ENCODE data around the gene LENG9. TPM values are rescaled to one million over a fixed set of nuclear protein-coding genes. Genes with fewer than 3 reads are reported as not detected.

The LENG9 gene
- total RNA-seq, 2 donors from 2014 or later: 18.2 to 24.6 TPM

- H3K36me3 ChIP-seq: no peaks in the 10 kb centered on the region
- intact Hi-C loops (cut with DNase I): no loop called here
- H3K4me1 ChIP-seq: no peaks in the 10 kb centered on the region
- no peak overlapping the region for H3K9ac ChIP-seq (ENCODE audit: low read depth in 2 of 2, low read length in 2 of 2)
- TF ChIP-seq, protein P1, sequence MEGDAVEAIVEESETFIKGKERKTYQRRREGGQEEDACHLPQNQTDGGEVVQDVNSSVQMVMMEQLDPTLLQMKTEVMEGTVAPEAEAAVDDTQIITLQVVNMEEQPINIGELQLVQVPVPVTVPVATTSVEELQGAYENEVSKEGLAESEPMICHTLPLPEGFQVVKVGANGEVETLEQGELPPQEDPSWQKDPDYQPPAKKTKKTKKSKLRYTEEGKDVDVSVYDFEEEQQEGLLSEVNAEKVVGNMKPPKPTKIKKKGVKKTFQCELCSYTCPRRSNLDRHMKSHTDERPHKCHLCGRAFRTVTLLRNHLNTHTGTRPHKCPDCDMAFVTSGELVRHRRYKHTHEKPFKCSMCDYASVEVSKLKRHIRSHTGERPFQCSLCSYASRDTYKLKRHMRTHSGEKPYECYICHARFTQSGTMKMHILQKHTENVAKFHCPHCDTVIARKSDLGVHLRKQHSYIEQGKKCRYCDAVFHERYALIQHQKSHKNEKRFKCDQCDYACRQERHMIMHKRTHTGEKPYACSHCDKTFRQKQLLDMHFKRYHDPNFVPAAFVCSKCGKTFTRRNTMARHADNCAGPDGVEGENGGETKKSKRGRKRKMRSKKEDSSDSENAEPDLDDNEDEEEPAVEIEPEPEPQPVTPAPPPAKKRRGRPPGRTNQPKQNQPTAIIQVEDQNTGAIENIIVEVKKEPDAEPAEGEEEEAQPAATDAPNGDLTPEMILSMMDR (IDR thresholded peaks at IDR 0.05): no peak
- peaks cover 8% of the 10 kb centered on the region for H3K27me3 ChIP-seq
- no peak overlapping the region for H3K27ac ChIP-seq
- no peak overlapping the region for H3K4me3 ChIP-seq
- DNase-seq: no peak
- H3K9me3 ChIP-seq: no peaks in the 10 kb centered on the region
Measured at GRCh38 chr19:54434873-54435214, 28.7 kb downstream of the LENG9 start.

GRCh38 chr19:54434112-54434872, 29.3 kb downstream of the LENG9 start:
- TF ChIP-seq, protein P1 (IDR thresholded peaks at IDR 0.05): no peak
- Histone ChIP-seq H3K4me3 (no peak overlapping the region), H3K9ac (ENCODE audit: low read depth in 2 of 2, low read length in 2 of 2) (no peak overlapping the region), H3K27ac (no peak overlapping the region), H3K36me3 (no peaks in the 10 kb centered on the region), H3K27me3 (peaks cover 12% of the 10 kb centered on the region), H3K4me1 (no peaks in the 10 kb centered on the region), H3K9me3 (no peaks in the 10 kb centered on the region)
- no peak for DNase-seq
- intact Hi-C loops (cut with DNase I): no loop called here

GRCh38 chr19:54433697-54434096, 29.9 kb downstream of the LENG9 start:
- TF ChIP-seq, protein P1 (IDR thresholded peaks at IDR 0.05): no peak
- no peak for DNase-seq
- H3K27me3 ChIP-seq: peaks cover 12% of the 10 kb centered on the region
- intact Hi-C loops (cut with DNase I): no loop called here
- no peak overlapping the region for H3K9ac ChIP-seq (ENCODE audit: low read depth in 2 of 2, low read length in 2 of 2)
- no peak overlapping the region for H3K27ac ChIP-seq
- H3K4me1 ChIP-seq: no peaks in the 10 kb centered on the region
- H3K36me3 ChIP-seq: no peaks in the 10 kb centered on the region
- H3K9me3 ChIP-seq: no peaks in the 10 kb centered on the region
- H3K4me3 ChIP-seq: no peak overlapping the region

DNA sequence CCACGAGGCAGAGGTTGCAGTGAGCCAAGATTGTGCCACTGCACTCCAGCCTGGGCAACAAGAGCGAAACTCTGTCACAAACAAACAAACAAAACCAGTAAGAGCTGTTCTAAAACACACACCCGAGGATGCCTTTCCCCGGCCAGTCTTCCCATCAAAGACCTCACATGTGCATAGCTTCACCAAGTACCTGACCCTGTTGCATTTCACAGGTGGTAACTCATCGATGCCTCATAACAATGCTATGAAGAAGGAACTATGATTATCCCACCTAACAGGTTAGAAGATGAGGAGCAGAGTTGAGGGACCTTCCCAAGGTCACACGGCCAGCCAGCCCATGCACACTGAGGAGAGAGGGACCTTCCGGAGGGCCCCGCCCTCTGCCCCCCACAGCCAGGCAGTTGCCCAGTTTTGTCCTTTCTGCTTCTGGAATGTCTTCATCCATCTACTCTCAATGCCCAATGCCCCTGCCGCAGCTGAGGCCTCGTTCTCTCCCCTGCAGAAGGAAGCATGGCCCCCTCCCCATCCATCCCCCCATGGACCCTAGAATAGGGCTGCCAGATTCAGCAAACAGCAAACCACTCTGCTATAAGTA, 31.3 kb downstream of the LENG9 start:
- no peak overlapping the region for H3K4me3 ChIP-seq
- no peak for DNase-seq
- H3K4me1 ChIP-seq: no peaks in the 10 kb centered on the region
- H3K27me3 ChIP-seq: peaks cover 14% of the 10 kb centered on the region
- no peak overlapping the region for H3K27ac ChIP-seq
- H3K9ac ChIP-seq (ENCODE audit: low read depth in 2 of 2, low read length in 2 of 2): no peak overlapping the region
- TF ChIP-seq, protein P1 (IDR thresholded peaks at IDR 0.05): no peak
- intact Hi-C loops (cut with DNase I): no loop called here
- no peaks in the 10 kb centered on the region for H3K9me3 ChIP-seq
- no peaks in the 10 kb centered on the region for H3K36me3 ChIP-seq

DNA sequence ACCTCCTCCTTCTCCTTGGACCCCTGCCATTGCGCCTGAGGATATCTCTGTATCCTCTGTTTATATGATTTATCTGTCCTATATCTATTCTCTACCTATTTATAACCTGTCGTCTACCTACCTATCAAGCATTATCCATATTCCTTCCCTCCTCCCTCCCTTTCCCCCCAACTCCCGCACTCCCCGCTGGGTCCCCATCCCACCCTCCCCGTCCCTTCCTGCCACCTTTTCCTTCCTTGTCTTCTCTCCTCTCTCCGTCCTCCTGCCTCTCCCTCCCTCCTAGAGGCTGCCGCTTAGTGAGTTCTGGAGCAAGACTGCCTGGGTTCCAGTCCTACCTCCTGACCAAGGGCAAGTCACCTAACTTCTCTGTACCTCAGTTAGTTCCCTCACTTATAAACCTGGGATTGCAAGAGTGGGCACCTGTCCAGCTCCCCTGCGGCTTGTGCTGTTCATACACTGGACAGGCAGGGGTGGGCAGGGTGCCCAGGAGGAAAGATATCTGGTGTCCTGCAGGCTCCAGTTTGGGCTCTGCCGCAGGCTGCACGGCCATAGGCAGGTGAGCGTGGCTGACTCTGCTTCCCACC, 32.2 kb downstream of the LENG9 start:
- Histone ChIP-seq H3K27ac (no peak overlapping the region), H3K4me1 (no peaks in the 10 kb centered on the region)
- intact Hi-C loops (cut with DNase I): no loop called here

More for the DNA sequence above, 32.2 kb downstream of the LENG9 start:
- TF ChIP-seq, protein P1 (IDR thresholded peaks at IDR 0.05): no peak
- no peak overlapping the region for H3K9ac ChIP-seq (ENCODE audit: low read depth in 2 of 2, low read length in 2 of 2)
- no peaks in the 10 kb centered on the region for H3K9me3 ChIP-seq
- peaks cover 14% of the 10 kb centered on the region for H3K27me3 ChIP-seq
- H3K36me3 ChIP-seq: no peaks in the 10 kb centered on the region
- H3K4me3 ChIP-seq: peak overlapping the region; percentile 5
- no peak for DNase-seq
